Anterior cingulate cortex (tissue), 58 donors: ENCODE results near the gene COMT.
"Not testable (repeated sequence)": the region's sequence is repeated elsewhere in the genome, so short reads cannot be mapped to it uniquely, and the experiment has no call there.

ENCODE experiments used
- DNase-seq, 58 donors: peaks; one replicate each; lab custom pipeline; 2025; lab: John Stamatoyannopoulos, UW

COMT gene

GRCh38 chr22:19926028-19926427, 15.5 kb upstream of the COMT start:
- DNase-seq: not testable (repeated sequence)

- DNase-seq: no peak
Measured at GRCh38 chr22:19927696-19928095, 13.9 kb upstream of the COMT start.

- no peak for DNase-seq
Measured at GRCh38 chr22:19928207-19928606, 13.4 kb upstream of the COMT start.

GRCh38 chr22:19929586-19930550, 11.7 kb upstream of the COMT start:
- no peak for DNase-seq

- DNase-seq: peak in 18 of 58 donors; percentile 3 to 62 (median 24)
Measured at GRCh38 chr22:19930551-19931486, 10.8 kb upstream of the COMT start.

- no peak for DNase-seq
Measured at GRCh38 chr22:19931514-19931913, 10.1 kb upstream of the COMT start.

GRCh38 chr22:19932367-19933206, 9.0 kb upstream of the COMT start:
- DNase-seq: no peak

- DNase-seq: no peak
Measured at GRCh38 chr22:19933341-19934241, 8.0 kb upstream of the COMT start.

GRCh38 chr22:19935123-19935718, 6.4 kb upstream of the COMT start:
- DNase-seq: not testable (repeated sequence)

GRCh38 chr22:19936513-19936912, 5.1 kb upstream of the COMT start:
- DNase-seq: no peak

- DNase-seq: no peak
Measured at GRCh38 chr22:19937616-19938473, 3.7 kb upstream of the COMT start.

GRCh38 chr22:19940536-19941364, 822 bp upstream of the COMT start:
- no peak for DNase-seq

- peak in 16 of 58 donors; percentile 22 to 55 (median 34) for DNase-seq
Measured at GRCh38 chr22:19942157-19943081, 847 bp downstream of the COMT start.

- DNase-seq: peak in 2 of 58 donors; percentile 22 to 50
Measured at GRCh38 chr22:19943082-19944026, 1.8 kb downstream of the COMT start.
